ENCODE measurements around the gene CYP8B1. TPM values are rescaled to one million over a fixed set of nuclear protein-coding genes. Genes with fewer than 3 reads are reported as not detected.

The CYP8B1 gene
- total RNA-seq, 1 experiment from 2014 or later: 0.12 TPM

GRCh38 chr3:42855547-42856380 is 19.9 kb downstream of the CYP8B1 start:
- Histone ChIP-seq H2AFZ (ENCODE audit: low read depth, low read length, poor library complexity, severe bottlenecking) (no peak overlapping the region), H3K4me3 (replicated peaks in 1 of 2; ENCODE audit: low read depth in 1 of 2, low read length in 2 of 2) (no peak overlapping the region), H3K9ac (ENCODE audit: low read length) (no peak overlapping the region), H4K20me1 (ENCODE audit: insufficient read depth) (no peaks in the 10 kb centered on the region), H3K9me3 (ENCODE audit: control insufficient read depth in 1 of 2, insufficient read depth in 1 of 2, low read depth in 1 of 2, low read length in 2 of 2) (no peaks in the 10 kb centered on the region), H3K36me3 (ENCODE audit: control insufficient read depth in 1 of 2, insufficient read depth in 2 of 2, low read length in 2 of 2) (no peaks in the 10 kb centered on the region), H3K27ac (ENCODE audit: low read depth, low read length) (no peak overlapping the region), H3K79me2 (ENCODE audit: insufficient read depth, low read length) (no peaks in the 10 kb centered on the region), H3K9me2 (ENCODE audit: insufficient read depth) (no peaks in the 10 kb centered on the region), H3K27me3 (ENCODE audit: insufficient read depth, low read length) (no peaks in the 10 kb centered on the region), H3K4me1 (ENCODE audit: control insufficient read depth in 1 of 2, insufficient read depth in 2 of 2, low read length in 2 of 2) (no peaks in the 10 kb centered on the region; a peak in 1 of 4 replicates), H3K4me2 (ENCODE audit: low read length) (no peak overlapping the region)
- DNase-seq (ENCODE audit: low read depth, low spot score) (no peak), ATAC-seq (no peak)
- ChIA-PET RAD21 (ENCODE audit: low non-redundant PET in 1 of 2, low total read pairs in 2 of 2, uncharacterized antibody in 2 of 2, unreplicated experiment in 2 of 2) (no interaction called here), POLR2A (no interaction called here), CTCF (no interaction called here)
- TF ChIP-seq EGR1 (IDR thresholded peaks at IDR 0.05; ENCODE audit: low read depth) (no peak), POLR2AphosphoS5 (IDR thresholded peaks at IDR 0.05; ENCODE audit: low read depth, low read length) (no peak), ZNF274 (IDR thresholded peaks at IDR 0.05; ENCODE audit: low read depth, low read length) (no peak), CEBPB (IDR thresholded peaks at IDR 0.05; ENCODE audit: low read depth) (no peak), TCF7L2 (IDR thresholded peaks at IDR 0.05; ENCODE audit: borderline replicate concordance, extremely low read depth, insufficient read depth, insufficient read length) (no peak), CTCF (IDR thresholded peaks at IDR 0.05 in 2 of 3, conservative IDR thresholded peaks at IDR 0.05 in 1 of 3; ENCODE audit: borderline replicate concordance in 1 of 3, insufficient read depth in 1 of 3, low read depth in 2 of 3, low read length in 2 of 3) (no peak), RAD21 (IDR thresholded peaks at IDR 0.05; ENCODE audit: low read depth) (no peak), FOSL1 (IDR thresholded peaks at IDR 0.05; ENCODE audit: low read depth) (no peak), MAX (IDR thresholded peaks at IDR 0.05) (no peak), REST (IDR thresholded peaks at IDR 0.05; ENCODE audit: low read depth) (no peak), EZH2 (IDR thresholded peaks at IDR 0.05) (no peak), EZH2phosphoT487 (IDR thresholded peaks at IDR 0.05; ENCODE audit: borderline replicate concordance) (no peak), CBX3 (IDR thresholded peaks at IDR 0.05; ENCODE audit: low read depth) (no peak), ATF3 (IDR thresholded peaks at IDR 0.05) (no peak), POLR2A (IDR thresholded peaks at IDR 0.05; ENCODE audit: borderline replicate concordance, extremely low read depth, insufficient read depth, insufficient read length) (no peak), ELF1 (IDR thresholded peaks at IDR 0.05; ENCODE audit: borderline replicate concordance, low read depth) (no peak), SRF (IDR thresholded peaks at IDR 0.05; ENCODE audit: low read depth) (no peak), JUND (IDR thresholded peaks at IDR 0.05) (no peak), SP1 (IDR thresholded peaks at IDR 0.05; ENCODE audit: low read depth) (no peak), ZBTB33 (IDR thresholded peaks at IDR 0.05; ENCODE audit: extremely low read depth, insufficient replicate concordance, low read length) (no peak)
- intact Hi-C loops (cut with micrococcal nuclease): no loop called here
- BruUV-seq (replicated peaks): no TSS peak

Measured in HCT116 (cell line).